Stimulated activated CD4-positive, alpha-beta T cell treated with anti-CD3 and anti-CD28 coated beads, Interleukin-2, amount 100 ng/mL, for 48 hours (primary cell): ENCODE measurements around the gene TPRA1.
A peak's percentile ranks its signal among the peaks of the same experiment; 100 is the strongest.

Experiments used
- DNase-seq, 2 donors: peaks; one replicate each; pipeline ENCODE4 v3.0.0-alpha.2; 2020

Gene TPRA1

DNA sequence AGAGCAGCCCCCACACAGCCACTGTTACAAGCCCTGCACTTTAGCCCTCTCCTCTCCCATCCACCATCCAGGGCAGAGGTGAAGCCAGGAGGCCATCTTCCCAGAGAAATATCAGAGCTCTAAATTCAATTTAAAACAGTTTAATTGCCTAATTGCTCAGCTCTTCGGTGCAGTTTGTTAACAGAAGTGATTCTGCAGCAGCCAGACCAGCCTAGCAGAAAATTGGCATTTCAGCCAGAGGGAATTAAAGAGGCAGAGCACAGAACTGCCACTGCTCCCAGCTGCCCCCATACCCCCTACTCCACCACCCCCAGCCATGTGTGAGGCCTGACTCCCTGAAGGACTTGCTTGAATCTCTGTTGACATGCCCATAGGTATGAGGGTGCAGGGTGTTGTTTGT, 38.5 kb downstream of the TPRA1 start:
- no peak for DNase-seq

DNA sequence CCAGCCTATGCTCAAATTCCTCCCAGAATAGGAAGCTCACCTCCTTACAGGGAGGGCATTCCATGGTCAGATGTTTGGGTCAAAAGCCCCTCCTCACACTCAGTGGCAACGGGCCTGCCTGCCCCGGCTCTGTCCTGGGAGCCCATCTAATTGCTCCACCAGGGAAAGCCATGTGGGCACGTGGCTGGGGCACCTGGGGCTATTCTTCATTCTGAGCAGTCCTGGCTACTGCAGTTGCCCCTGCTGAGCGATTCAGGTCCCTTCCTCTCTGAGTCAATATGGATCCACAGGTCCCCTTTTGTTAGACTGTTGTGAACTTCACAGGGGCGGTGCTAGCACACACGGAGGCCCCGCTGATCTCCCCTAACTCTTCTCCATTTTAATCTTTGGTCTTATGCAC, 39.4 kb downstream of the TPRA1 start:
- no peak for DNase-seq

DNA sequence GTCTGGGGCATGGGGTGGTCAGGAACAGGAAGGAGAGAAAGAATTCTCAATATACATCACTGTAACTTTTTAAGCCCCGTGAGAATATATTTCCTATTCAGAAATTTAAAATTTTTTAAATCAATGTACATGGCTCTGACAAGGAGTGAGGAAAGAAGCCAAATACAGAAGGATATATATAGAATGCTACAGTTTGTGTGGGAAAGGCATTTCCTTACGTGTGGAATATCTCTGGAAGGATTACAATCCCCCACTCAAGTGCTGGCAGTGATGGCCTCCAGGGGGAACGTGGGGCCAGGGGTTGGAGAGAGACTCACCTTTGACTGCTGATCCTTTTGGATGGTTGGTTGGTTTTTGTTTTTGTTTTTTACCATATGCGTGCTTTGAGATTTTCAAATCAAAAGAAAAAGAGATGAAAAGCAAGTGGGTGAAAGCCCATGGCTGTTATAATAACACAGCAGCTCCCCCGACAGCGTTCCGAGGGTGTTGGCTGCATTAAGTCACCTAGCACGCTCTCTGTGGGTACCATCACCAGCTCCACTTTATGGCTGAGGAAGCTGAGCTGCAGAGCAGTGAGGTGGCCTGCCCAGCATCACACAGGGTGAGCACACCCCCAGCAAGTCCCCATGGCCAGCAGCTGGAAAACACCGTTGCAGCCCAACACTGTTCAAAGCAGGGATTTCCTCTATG, 39.9 kb downstream of the TPRA1 start:
- no peak for DNase-seq

DNA sequence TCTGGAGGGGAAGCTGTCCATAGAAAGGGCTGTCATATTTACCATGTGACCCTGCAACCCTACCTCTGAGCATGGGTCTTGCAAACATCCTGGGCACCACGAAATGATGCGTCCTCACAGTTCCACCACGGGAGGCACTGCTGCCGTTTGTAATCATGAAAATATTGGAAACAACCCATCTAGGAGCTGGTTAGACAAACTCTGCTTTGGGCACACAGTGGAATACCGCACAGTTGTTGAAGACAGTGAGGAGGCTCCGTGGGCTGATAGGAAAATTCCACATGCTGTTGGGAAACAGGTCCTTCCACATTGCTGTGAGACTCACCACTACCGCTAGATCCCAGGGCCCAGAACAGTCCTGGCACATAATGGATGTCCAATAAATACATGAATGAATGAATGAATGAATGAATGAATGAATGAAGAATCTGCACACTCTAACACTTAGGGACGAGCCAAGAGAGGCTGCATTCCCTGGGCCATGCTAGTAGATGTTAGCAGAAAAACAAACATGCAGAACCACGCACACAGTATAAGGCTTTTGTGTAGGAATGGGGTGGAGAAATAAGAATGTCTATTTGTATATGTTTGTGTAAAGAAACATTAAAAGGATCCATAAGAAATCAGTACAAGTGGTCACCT, 40.6 kb downstream of the TPRA1 start:
- DNase-seq, result no peak

DNA sequence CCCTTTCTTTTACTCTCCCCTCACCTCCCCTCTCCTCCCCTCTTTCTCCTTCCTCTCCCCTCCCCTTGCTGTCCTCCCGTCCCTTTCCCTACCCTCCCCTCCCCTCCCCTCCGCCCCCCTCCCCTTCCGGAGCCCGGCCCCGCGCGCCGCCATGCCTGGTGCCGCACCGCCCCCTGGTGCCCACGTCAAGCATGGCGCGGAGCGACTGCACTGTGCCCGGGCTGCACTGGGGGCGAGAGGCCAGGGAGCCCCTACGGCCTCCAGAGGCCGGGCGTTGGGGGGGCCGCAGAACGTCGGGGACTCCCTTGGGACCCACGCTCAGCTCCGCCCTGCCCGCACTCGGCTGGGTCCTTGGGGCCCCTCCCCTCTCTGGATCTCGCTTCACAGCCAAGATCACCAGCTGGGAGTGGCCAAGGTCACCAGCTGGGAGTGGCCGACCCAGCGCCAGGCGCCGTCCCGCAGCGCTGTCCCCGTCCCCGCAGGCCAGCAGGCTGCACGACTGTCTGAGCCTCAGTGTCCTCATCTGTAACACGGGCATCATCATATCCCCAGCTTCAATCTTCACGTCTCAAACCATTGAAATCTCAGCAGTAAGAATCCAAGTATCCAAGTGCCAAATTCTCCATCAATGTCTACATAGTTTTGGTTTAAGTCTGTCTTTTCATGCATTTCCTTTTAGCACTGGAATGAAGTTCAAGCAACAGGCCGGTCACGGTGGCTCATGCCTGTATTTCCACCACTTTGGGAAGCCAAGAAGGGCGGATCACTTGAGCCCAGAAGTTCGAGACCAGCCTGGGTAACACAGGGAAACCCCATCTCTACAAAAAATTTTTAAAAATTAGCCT, 42.5 kb downstream of the TPRA1 start:
- peak; percentile 79 to 82 for DNase-seq

DNA sequence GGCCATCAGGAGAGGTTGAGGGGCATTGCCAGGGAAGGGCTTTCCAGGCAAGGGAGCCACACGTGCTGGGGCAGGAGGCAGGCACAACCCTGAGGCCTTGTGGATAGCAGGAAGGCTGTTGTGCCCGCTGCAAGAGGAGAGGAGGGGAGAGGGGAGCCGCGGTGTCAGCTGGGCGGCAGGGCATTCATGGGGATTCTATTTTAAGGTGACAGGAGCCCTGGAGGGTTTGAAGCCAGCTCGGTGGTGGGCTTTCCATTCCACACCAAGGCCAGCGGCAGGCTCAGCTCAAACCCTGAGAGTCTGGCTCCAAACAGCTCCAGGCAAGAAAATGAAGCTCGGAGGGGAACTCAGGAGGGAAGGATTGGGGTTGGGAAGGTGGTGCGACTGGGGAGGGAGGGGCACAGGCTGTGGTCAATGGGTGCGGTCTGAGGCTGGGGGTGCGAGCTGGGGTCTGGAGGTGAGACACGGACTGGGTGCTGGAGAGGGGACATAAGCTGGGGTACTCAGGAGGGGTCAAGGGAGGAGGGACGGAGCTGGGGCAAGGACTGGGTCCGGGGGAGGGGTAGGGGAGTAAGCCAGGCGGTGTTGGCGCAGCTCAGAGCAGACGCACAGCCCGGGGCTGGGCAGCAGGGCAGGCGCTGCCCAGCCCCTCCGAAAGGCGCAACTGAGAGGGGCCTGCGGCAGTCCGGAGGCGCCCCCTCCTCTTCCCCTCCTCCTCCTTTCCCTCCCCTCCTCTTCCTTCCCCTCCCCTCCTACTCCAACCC, 43.4 kb downstream of the TPRA1 start:
- no peak for DNase-seq

DNA sequence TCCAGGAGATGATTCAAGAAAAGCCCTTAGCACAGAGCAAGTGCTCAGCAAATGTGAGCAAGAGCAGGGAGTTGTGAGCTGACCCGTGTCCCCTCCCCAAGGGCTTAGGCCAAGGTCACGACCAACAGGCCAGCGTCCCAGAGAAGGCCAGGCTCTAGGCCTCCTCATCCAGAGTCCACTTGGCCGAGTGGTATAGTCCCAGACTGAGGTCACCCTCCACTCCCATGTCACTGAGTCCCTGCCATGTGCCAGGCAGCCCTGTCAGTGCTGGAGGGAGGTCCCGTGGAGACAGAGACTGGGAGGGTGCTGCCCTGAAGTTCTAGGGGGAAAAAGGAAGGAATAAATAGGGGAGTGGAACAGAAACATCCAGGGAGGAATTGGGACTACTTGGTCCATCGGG, 44.0 kb downstream of the TPRA1 start:
- DNase-seq, result no peak

DNA sequence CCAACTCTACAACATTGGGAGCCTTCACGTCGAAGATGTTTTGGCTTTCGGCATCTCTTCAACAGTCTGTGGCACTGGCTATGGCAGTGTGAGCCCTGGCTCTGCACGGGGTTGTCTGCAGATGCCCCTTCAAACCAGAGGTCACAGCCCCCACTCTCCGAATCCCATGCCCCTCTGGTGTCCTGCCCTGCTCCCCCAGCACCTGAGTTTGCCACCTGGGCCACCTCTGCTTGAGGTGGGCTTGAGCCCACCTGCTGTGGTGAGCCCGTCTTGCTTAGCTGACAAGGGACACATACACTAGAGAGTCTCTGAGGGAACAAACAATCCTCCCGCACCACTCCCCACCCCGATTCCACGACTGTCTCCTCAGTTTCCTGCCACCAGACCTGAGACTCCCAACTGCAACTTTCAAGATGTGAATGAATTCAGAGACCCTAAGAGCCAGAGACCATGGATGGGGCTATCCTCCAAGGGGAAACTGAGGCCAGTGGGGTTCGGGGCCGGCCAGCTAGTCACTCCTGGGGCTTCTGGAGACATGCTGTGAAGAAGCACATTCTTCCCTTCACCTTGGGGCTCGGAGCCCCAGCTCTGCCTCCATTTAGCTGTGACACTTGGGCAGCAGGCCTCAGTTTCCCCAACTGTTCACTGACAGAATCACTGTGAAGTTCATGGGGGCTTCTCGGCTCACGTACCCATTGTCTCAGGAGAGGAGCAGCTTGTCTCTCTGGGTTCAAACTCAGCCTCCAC, 44.6 kb downstream of the TPRA1 start:
- no peak for DNase-seq

DNA sequence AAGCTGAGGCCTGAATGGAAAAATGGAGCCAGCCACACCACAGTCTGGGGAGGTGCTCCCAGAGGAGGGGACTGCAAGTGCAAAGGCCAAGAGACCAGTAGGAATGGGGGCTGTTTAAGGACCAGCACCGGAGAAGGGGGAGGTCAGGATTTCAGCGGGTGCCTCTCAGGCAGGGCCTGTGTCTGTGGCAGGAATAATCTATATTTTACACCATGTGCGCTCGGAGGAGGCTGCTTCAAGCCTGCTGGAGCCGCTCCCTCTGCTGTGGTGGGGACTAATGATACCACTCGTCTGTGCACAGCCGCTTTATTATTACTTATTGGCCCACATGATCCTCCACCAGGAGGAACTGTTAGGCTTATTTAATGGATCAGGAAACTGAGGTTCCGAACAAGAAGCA, 45.3 kb downstream of the TPRA1 start:
- no peak for DNase-seq

DNA sequence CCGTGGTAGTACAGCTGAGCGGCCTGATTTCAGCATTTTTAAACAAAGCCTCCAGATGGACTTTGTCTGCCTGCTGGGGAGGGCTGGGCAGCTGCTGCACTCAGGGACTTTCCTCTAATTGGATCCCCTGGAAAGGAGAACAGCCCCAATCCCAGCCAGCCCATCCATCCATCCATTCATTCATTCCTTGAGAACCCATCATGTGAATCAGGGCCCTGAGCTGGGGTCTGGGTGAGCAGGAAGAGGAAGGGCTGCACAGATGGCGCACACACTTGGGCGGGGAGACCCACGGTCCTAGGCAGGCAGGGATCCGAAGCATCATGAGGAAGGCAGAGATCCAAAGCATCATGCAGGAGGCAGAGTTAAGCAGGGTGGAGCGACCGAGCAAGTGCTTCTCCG, 45.7 kb downstream of the TPRA1 start:
- no peak for DNase-seq

DNA sequence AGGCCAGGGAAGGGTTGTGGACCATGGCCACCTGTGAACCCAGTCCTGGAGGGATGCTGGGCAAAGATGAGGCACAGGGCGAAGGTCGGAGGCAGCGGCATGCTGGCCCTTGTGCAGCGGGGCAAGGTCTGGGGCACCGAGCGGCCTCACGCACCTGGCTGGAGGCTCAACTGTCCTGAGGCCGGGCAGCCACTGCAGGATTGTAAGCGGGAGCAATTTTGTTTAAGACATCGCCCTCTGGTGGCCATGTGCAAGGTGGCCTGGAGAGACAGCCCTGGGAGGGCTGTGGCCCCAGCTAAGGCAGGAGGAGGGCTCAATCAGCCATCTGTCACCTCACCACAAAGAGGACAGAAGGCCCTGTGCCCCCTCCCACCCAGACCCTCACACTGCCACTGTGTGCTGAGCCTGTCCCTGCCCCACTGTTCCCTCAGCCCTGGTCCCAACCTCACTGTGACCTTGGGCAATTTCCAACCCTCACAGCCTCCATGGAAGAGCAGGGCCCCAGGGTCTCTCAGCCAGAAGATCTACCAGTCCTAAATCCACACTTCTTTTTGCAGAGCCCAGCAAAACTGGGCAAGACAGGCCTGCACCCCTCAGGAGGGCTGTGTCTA, 46.2 kb downstream of the TPRA1 start:
- DNase-seq, result peak; percentile 66 to 68

DNA sequence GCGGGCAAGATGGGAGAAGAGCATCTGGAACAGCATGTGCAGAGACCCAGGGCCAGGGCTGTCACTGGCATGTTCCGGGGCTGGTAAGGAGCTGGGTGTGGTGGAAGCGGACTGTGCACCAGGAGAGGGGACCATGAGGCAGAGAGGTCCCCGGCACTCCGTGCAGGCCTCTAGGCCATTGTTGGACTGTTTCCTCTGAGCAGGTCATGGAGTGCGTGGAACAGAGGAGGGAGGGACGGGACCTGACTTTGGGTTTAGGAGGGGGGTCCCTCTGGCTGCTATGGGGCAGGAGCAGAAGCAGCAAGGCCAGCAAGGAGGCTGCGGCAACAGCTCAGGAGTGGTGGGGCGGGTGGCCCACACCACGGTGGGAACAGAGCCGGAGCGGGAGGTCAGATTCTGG, 47.1 kb downstream of the TPRA1 start:
- DNase-seq, result no peak

DNA sequence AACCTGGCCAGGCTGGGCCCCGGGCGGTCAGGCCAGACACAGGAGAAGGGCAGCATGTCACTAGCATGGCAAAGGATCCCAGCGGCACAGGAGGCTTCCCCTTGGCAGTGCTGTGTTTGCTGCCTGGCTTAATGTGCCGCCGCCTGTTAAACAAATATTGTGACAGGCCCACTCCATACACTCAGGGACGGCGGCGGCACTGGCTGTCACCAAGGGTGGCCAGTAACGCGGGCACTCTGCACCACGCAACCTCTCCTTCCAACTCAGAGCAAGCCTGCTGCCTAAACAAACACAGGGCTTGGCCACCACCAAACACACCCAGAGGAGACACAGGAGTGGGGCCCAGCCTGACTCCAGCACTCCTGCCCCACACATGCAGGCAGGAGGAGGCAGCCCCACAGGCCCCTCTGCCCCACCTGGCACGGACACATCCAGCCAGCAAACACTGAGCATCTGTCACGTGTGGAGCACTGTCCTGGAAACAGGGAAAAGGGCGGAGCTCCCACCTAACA, 48.0 kb downstream of the TPRA1 start:
- no peak for DNase-seq

DNA sequence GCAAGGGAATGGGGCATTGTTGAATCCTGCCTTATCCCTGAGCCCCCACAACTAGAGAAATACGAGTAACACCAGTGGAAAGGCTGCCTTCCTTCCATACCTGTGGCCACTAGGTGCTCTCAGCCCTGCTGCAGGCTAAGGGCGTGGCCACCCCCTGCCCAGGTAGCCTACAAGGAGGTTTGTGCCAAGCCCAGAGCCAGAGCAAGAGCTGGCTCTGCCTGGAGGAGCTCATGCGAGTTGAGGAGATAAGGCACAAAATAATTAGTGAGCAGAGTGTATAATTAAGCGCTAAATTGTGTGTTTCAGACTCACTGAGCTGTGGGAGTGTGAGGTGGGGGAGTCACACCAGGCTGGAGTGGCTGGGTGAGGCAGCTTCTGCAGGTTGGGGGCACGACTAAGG, 49.2 kb downstream of the TPRA1 start:
- DNase-seq, result no peak

DNA sequence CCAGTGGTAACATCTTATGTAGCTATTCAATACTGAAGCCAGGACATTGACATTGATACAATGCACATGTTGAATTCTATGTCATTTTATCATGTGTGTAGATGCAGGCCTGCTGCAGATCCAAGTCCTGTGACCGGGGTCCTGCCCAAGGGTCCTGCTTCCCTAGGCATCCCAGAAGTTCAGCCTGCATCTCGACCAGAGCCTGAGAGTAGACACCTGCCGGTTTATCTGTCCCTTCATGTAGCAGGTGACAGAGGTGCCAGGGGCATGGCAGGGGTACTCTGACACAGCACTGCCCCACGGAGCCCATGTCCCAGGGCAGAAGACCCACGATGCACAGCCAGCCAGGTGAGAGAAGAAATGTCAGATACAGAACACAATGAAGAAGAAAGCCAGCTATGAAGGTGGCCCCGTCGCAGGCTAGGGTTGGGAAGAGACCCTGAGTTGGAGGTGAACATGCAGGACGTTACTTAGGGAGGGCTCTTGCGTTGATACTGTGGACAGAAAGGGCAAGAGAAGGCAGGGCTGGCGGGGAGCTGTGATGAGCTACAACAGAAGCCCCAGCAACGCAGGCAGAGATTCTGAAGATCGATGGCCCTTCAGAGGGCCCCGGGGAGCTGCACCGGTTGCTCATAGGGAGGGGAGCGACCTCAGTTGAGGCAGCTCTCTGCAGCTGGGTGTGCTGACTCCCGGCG, 51.0 kb downstream of the TPRA1 start:
- DNase-seq, result no peak

DNA sequence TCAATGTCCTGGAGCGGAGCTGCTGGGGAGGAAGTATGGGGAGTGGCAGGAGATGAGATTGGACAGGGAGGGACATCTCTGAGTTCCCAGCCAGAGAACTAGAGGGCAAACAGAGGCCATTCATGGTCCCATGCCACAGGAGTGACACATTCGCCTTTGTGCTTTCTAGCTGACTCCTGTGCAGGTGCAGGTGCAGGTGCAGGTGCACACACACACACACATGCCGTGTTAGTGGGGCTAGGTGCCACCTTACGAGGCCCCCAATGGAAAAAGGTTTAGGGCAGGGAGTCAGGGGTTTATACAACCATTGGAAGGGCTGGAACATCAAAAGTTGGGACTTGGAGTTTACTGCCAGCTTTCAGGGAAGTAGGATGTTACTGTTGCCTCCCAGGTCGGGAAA, 52.0 kb downstream of the TPRA1 start:
- no peak for DNase-seq

DNA sequence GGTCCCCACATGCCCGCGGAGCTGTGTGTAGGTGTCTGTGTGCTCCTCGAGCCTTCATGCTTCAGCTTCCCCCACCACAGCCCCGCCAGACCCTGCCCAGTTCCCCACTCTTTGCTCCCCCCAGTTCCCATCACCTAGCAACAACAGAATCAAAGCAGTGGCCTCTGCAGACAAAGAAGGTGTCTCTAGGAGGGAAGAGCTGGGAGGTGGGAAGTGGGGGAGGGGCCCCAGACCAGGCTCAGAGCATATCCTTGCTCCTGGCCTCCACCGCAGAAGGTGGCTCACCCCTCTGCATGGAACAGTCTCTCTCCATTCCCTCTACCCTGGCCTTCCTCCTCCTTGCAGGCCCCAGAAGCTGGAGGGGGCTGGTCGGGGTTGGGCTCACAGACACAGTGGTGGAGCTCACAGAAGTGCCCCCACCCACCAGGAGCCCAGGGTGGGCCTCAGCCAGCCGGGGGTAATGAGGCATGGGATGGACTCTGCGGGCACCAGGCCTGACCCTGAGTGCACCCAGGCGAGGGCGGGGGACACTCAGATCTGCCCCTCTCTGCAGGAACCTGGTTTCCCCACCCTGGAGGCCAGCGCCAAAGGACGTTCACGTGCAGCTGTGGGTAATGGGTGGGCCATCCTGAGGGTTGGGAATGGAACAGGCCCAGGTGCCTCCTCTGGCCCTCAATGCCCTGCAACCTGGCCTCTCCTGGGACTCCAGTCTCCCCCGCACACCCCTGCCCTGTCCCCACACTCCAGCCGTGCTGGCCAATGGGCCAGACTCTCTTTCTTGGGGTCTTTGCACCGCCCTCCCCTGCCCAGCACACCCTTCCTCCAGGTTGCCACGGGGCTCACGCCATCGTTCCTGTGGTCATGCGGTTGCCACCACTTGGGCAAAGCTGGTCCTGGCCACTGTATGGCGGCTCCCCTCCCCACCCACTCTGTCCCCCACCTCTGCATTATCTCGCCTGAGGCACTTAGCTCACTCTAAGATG, 53.4 kb downstream of the TPRA1 start:
- DNase-seq, result no peak

DNA sequence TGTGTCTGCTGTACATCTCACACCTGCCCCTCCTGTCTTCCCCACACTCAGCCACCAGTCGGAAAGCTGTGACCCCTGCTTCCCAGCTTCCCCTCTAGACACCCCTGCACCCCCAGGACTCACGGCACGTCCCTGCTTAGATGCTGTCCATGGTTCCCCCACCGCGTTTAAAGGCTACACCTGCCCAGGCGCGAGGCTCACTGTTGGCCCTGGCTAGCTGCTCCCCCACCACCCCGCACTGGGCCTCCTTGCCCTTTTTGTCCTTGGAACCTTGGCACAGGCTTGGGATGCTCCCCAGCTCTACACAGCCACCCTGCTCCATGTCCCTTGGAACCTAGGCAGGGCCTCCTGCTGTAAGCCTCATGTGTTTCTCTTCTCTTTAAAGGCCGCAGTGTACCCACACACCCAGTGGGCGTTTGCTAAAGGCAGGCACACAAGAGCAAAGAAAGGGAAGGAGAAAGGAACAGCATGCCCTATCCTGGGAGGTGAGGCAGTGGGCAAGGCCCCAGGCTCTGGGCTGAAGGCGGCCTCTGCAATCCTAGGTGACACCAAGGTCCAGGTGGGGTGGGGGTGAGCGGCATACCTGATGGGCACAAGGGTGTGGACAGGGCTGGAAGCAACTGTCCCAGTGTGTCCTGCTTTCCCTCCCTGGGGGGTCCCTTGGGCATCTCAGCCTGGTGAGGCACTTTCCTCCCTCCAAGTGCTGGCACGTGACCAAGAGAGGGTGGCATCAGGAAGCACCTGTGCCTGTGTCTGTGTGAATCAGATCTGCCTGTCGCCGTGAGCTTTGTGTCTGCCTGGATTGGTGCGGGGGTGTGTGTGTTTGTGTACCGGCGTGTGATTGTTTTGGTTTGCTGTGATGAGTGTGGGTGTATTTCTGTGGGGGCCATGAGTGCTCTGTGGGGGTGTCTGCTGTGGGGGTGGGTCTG, 54.4 kb downstream of the TPRA1 start:
- no peak for DNase-seq
